Measurements from ENCODE around the gene ARHGAP45.

DNA sequence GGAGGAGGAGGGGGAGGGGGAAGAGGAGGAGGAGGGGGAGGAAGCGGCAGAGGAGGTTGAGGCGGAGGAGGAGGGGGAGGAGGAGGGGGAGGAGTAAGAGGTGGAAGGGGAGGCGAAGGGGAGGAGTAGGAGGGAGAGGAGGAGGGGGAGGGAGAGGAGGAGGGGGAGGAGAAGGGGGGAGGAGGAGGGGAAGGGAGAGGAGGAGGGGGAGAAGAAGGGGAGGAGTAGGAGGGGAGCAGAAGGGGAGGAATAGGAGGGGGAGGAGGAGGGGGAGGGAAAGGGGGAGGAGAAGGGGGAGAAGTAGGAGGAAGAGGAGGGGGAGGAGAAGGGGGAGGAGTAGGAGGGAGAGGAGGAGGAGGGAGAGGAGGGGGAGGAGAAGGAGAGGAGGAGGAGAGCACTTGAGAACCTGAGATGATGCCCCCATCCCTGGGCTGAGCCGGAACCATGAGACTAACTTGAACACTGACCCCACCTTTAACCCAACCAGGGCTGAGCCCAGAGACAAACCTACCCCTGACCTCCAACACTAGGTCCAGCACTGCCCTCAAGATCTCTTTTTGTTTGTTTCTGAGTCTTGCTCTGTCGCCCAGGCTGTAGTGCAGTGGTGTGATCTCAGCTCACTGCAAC is 14.5 kb upstream of the ARHGAP45 start:
- no peak for TF ChIP-seq CTCF (IDR thresholded peaks at IDR 0.05)
- no peak for TF ChIP-seq POLR2A (IDR thresholded peaks at IDR 0.05; ENCODE audit: low read depth)
- no peak for TF ChIP-seq EP300 (IDR thresholded peaks at IDR 0.05)
- no peak for TF ChIP-seq POLR2AphosphoS5 (IDR thresholded peaks at IDR 0.05)
